CD14-positive monocyte (primary cell): Measurements from ENCODE around the gene DAB2IP. TPM values are rescaled to one million over a fixed set of nuclear protein-coding genes. Genes with fewer than 3 reads are reported as not detected.
A peak's percentile ranks its signal among the peaks of the same experiment; 100 is the strongest.

Source experiments
- DNase-seq, 3 donors: peaks; one replicate each; pipeline ENCODE4 v3.0.0-alpha.2; 2011 to 2022
- H2AFZ ChIP-seq: 2 replicates; pipeline ENCODE4 v1.6.0; 2012; ENCODE audit warnings: mild to moderate bottlenecking, low read depth, low read length, inconsistent platforms; ENCODE audit not compliant: insufficient read depth, poor library complexity, severe bottlenecking
- H3K27ac ChIP-seq, 2 donors: 1 replicate in 1 of 2; 2 replicates in 1 of 2; pipeline ENCODE4 v1.5.1; 2012 to 2013; ENCODE audit warnings: low read length in 2 of 2, control low read depth in 1 of 2, inconsistent platforms in 1 of 2, low read depth in 1 of 2, mild to moderate bottlenecking in 1 of 2
- H3K27me3 ChIP-seq, 2 donors: one replicate each; pipeline versions ENCODE4 v1.6.0 to v1.6.1; 2011 to 2013; ENCODE audit warnings: low read length in 2 of 2; ENCODE audit not compliant: control insufficient read depth in 2 of 2, insufficient read depth in 2 of 2
- H3K36me3 ChIP-seq, 2 donors: replicated peaks in 1 of 2; 1 replicate in 1 of 2; 2 replicates in 1 of 2; pipeline versions ENCODE4 v1.5.1 to v1.6.1; 2012 to 2013; ENCODE audit warnings: low read length in 2 of 2, control low read depth in 1 of 2, inconsistent platforms in 1 of 2, mild to moderate bottlenecking in 1 of 2; ENCODE audit not compliant: insufficient read depth in 2 of 2, control insufficient read depth in 1 of 2
- H3K4me1 ChIP-seq, 2 donors: 1 replicate in 1 of 2; 2 replicates in 1 of 2; pipeline versions ENCODE4 v1.5.1 to v1.6.1; 2012 to 2013; ENCODE audit warnings: low read length in 2 of 2, control low read depth in 1 of 2, inconsistent platforms in 1 of 2, mild to moderate bottlenecking in 1 of 2, moderate library complexity in 1 of 2; ENCODE audit not compliant: insufficient read depth in 2 of 2, control insufficient read depth in 1 of 2
- H3K4me2 ChIP-seq: replicated peaks from 2 replicates; pipeline ENCODE3; 2012; ENCODE audit warnings: low read length, moderate library complexity, mild to moderate bottlenecking; ENCODE audit not compliant: poor library complexity, severe bottlenecking; ENCODE audit errors: extremely low read depth
- H3K4me3 ChIP-seq, 3 experiments: fragments of 200-600 bp in 1 of 3; sonication (generic) in 1 of 3; replicated peaks in 1 of 3; 1 replicate in 2 of 3; 2 replicates in 1 of 3; pipeline ENCODE4 v1.5.1; 2011 to 2013; ENCODE audit warnings: low read length in 3 of 3, mild to moderate bottlenecking in 3 of 3, control low read depth in 2 of 3, low read depth in 2 of 3, inconsistent platforms in 1 of 3, moderate library complexity in 1 of 3
- H3K79me2 ChIP-seq: 2 replicates; pipeline ENCODE4 v1.6.0; 2012; ENCODE audit warnings: mild to moderate bottlenecking, control low read depth, inconsistent platforms, low read length, moderate library complexity; ENCODE audit not compliant: insufficient read depth
- H3K9ac ChIP-seq: 2 replicates; pipeline ENCODE4 v1.6.0; 2017; ENCODE audit warnings: low read length, mild to moderate bottlenecking; ENCODE audit not compliant: insufficient read depth, poor library complexity, severe bottlenecking
- H3K9me3 ChIP-seq, 2 donors: replicated peaks in 1 of 2; 1 replicate in 1 of 2; 2 replicates in 1 of 2; pipeline versions ENCODE4 v1.5.1 to v1.6.1; 2012 to 2013; ENCODE audit warnings: low read length in 2 of 2, control low read depth in 1 of 2; ENCODE audit not compliant: control insufficient read depth in 1 of 2, insufficient read depth in 1 of 2
- H4K20me1 ChIP-seq: 2 replicates; pipeline ENCODE4 v1.6.0; 2012; ENCODE audit warnings: mild to moderate bottlenecking, low read length, control low read depth, moderate library complexity; ENCODE audit not compliant: insufficient read depth
- H3K27ac Mint-ChIP-seq, 7 donors: one replicate each; pipeline ENCODE4 v1.8.0; 2020; ENCODE audit warnings: mild to moderate bottlenecking in 7 of 7, mixed read lengths in 7 of 7, moderate library complexity in 6 of 7, inconsistent platforms in 2 of 7
- H3K27me3 Mint-ChIP-seq, 3 donors: one replicate each; pipeline ENCODE4 v1.8.0; 2021 to 2022; ENCODE audit warnings: low read depth in 3 of 3, mild to moderate bottlenecking in 3 of 3, mixed read lengths in 3 of 3, moderate library complexity in 3 of 3, inconsistent platforms in 1 of 3
- H3K36me3 Mint-ChIP-seq, 2 donors: one replicate each; pipeline ENCODE4 v1.8.0; 2020; ENCODE audit warnings: mixed read lengths in 2 of 2, inconsistent platforms in 1 of 2, mild to moderate bottlenecking in 1 of 2
- H3K4me1 Mint-ChIP-seq: one replicate; pipeline ENCODE4 v1.8.0; 2020; ENCODE audit warnings: mild to moderate bottlenecking, mixed read lengths
- H3K4me3 Mint-ChIP-seq, 2 donors: one replicate each; pipeline ENCODE4 v1.8.0; 2020; ENCODE audit warnings: mild to moderate bottlenecking in 2 of 2, mixed read lengths in 2 of 2, moderate library complexity in 1 of 2
- H3K9me3 Mint-ChIP-seq, 7 donors: one replicate each; pipeline ENCODE4 v1.8.0; 2020 to 2022; ENCODE audit warnings: mixed read lengths in 7 of 7, mild to moderate bottlenecking in 6 of 7, moderate library complexity in 6 of 7, inconsistent platforms in 2 of 7
- WGBS: methylation state at CpG from one replicate; pipeline ENCODE4 v1.1.5; 2013; ENCODE audit warnings: missing lambda C conversion rate; ENCODE audit not compliant: insufficient coverage; 5-methylcytosine and 5-hydroxymethylcytosine counted together
- intact Hi-C, 2 donors: fragments of 100-400 bp; cut with micrococcal nuclease; formaldehyde crosslinking; loops; one replicate each; pipeline versions ENCODE4 v1.15.0 to v1.15.1; 2023
- polyA plus RNA-seq, 3 donors: library from polyadenylated mRNA; depleted of rRNA in 1 of 3; unstranded in 2 of 3; stranded (reverse) in 1 of 3; fragments of 300-500 nt in 2 of 3; fragments of >200 nt in 1 of 3; fragmentation: Illumina TruSeq in 2 of 3; gene quantifications; 1 replicate in 2 of 3; 2 replicates in 1 of 3; pipeline ENCODE4 v1.2.3, GENCODE V29; 2012 to 2021
- TF ChIP-seq, protein P1 (sequence below): fragments of 200-600 bp; IDR thresholded peaks from one replicate; pipeline ENCODE4 v1.8.0; 2022; ENCODE audit warnings: antibody characterized with exemption, mild to moderate bottlenecking

DAB2IP gene
- polyA plus RNA-seq, 3 donors, result 0.13 TPM; not detected in 2

DNA sequence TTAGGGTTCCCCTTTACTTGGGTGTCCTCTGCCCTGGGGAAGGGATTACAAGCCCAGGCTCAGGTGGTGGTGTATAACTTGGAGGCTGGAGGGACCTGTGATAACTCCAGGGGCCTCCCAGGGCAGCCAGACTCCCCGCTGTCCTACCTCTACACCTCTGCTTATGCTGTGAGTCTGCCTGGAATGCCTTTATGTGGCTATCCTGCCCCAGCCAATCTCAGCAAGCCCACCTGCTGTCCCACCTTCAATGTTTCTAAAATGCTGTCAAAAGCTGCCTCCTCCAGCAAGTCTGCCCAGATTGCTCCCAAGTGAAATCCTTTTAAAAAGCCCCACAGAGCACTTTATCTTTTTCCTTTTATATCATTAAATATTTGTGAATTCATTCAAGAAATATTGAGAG, 39.3 kb downstream of the DAB2IP start:
- Mint-ChIP-seq H3K27me3 (peaks cover 11 to 37% (median 22%) of the 10 kb centered on the region in 3 donors), H3K27ac (peak overlapping the region in 1 of 7 donors; percentile 50), H3K36me3 (no peaks in the 10 kb centered on the region), H3K9me3 (no peaks in the 10 kb centered on the region), H3K4me1 (no peaks in the 10 kb centered on the region), H3K4me3 (no peak overlapping the region)
- Histone ChIP-seq H3K9ac (no peak overlapping the region), H2AFZ (no peak overlapping the region), H3K36me3 (no peaks in the 10 kb centered on the region), H3K4me1 (no peaks in the 10 kb centered on the region), H3K79me2 (no peaks in the 10 kb centered on the region), H3K4me3 (no peak overlapping the region), H3K27me3 (peaks cover 0 to 7% of the 10 kb centered on the region in 2 donors), H3K27ac (no peak overlapping the region), H3K4me2 (no peak overlapping the region), H3K9me3 (no peaks in the 10 kb centered on the region), H4K20me1 (no peaks in the 10 kb centered on the region)
- no CpG with 5 or more reads among the region's 1 CpG for WGBS
- TF ChIP-seq, protein P1, sequence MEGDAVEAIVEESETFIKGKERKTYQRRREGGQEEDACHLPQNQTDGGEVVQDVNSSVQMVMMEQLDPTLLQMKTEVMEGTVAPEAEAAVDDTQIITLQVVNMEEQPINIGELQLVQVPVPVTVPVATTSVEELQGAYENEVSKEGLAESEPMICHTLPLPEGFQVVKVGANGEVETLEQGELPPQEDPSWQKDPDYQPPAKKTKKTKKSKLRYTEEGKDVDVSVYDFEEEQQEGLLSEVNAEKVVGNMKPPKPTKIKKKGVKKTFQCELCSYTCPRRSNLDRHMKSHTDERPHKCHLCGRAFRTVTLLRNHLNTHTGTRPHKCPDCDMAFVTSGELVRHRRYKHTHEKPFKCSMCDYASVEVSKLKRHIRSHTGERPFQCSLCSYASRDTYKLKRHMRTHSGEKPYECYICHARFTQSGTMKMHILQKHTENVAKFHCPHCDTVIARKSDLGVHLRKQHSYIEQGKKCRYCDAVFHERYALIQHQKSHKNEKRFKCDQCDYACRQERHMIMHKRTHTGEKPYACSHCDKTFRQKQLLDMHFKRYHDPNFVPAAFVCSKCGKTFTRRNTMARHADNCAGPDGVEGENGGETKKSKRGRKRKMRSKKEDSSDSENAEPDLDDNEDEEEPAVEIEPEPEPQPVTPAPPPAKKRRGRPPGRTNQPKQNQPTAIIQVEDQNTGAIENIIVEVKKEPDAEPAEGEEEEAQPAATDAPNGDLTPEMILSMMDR, result no peak
- intact Hi-C loops, result no loop called here
- DNase-seq, result no peak

DNA sequence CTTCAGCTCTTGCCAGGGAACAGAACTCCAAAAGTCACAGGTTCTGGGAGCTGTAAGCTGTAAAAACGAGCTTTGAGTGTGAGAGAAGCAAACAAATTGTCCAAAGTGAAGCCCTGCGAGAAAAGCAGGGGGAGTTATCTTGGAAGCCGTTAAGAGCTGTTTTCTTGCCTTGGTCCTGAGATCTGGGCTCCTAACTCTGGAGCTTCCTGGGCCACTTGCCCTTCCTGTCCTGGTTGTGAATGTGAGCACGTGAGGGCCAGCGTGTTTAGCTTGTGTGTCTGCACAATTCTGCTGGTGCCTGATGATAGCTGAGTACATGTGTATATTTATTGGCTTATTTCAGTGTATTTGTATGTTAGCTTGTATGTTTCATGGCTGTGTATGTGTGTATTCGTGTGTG, 40.5 kb downstream of the DAB2IP start:
- no peaks in the 10 kb centered on the region for H3K36me3 ChIP-seq
- Mint-ChIP-seq H3K36me3 (no peaks in the 10 kb centered on the region), H3K27ac (peak overlapping the region in 1 of 7 donors; percentile 57), H3K27me3 (peaks cover 21 to 45% (median 32%) of the 10 kb centered on the region in 3 donors), H3K9me3 (peaks cover 0 to under 1% (median 0%) of the 10 kb centered on the region in 7 donors), H3K4me1 (peaks cover 3% of the 10 kb centered on the region), H3K4me3 (no peak overlapping the region)
- H3K4me3 ChIP-seq, result no peak overlapping the region
- no peaks in the 10 kb centered on the region for H3K9me3 ChIP-seq
- no peak overlapping the region for H3K27ac ChIP-seq
- intact Hi-C loops, result no loop called here
- H3K27me3 ChIP-seq, result peaks cover 5 to 16% of the 10 kb centered on the region in 2 donors
- DNase-seq, result no peak
- H4K20me1 ChIP-seq, result no peaks in the 10 kb centered on the region
- H3K9ac ChIP-seq, result no peak overlapping the region
- TF ChIP-seq, protein P1, result no peak
- no peak overlapping the region for H3K4me2 ChIP-seq
- no peaks in the 10 kb centered on the region for H3K79me2 ChIP-seq
- H2AFZ ChIP-seq, result no peak overlapping the region
- WGBS, result 92% methylated on average over 6 of the region's 6 CpGs
- H3K4me1 ChIP-seq, result no peaks in the 10 kb centered on the region
